Esophagus squamous epithelium (tissue), 4 donors: ENCODE results near the gene NNMT.

Experiments
- POLR2A ChIP-seq, 4 donors: fragments of 450-650 bp; IDR thresholded peaks; one replicate each; pipeline ENCODE4 v1.6.1; 2017; ENCODE audit warnings: antibody characterized with exemption in 4 of 4, mild to moderate bottlenecking in 4 of 4, moderate library complexity in 3 of 4
- TF ChIP-seq, protein P1 (sequence below), 6 experiments: fragments of 450-650 bp in 4 of 6; fragments of 200-600 bp in 2 of 6; sonication (generic) in 2 of 6; IDR thresholded peaks; one replicate each; pipeline ENCODE4 v1.5.1; 2016 to 2019; ENCODE audit warnings: antibody characterized with exemption in 6 of 6, mild to moderate bottlenecking in 4 of 6, moderate library complexity in 4 of 6

DNA sequence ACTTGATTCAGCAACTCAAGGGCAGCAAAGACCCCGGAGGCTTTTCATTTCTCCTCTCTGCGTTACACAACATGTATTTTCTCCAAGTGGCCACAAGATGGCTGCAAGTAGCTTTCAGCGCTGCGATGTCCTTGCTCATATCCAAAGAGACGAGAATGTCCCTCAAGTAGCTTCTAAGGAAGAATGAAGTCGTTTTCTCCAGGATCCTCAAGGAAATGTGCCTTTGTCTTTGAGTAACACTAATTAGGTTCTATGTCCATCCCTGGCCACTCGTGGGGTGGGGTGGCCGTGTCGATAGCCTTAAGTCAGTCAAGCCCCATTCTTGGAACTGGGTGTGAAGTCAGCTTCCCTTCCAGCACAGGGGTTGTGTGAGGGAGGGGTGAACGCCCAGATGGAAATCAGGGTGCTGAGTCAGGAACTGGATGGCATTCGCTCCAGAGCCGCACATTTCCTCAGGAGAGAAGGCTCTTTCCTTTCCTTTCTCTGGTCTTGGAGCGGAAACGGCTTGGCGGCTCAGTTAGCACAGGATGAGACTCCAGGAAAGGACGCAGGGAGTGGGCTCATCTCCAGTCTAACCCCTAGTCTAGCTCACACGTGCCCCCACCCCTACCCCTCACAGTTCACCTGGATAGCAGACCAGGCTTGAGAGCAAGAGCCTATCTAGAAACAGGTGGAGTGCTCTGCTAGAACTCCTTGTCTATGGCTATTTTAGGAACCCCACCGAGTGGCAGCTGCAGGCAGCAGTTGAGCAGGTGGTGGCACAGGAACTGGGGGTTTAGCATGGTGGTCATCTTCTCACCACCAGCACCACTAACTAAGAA lies 44.3 kb downstream of the NNMT start:
- TF ChIP-seq, protein P1, sequence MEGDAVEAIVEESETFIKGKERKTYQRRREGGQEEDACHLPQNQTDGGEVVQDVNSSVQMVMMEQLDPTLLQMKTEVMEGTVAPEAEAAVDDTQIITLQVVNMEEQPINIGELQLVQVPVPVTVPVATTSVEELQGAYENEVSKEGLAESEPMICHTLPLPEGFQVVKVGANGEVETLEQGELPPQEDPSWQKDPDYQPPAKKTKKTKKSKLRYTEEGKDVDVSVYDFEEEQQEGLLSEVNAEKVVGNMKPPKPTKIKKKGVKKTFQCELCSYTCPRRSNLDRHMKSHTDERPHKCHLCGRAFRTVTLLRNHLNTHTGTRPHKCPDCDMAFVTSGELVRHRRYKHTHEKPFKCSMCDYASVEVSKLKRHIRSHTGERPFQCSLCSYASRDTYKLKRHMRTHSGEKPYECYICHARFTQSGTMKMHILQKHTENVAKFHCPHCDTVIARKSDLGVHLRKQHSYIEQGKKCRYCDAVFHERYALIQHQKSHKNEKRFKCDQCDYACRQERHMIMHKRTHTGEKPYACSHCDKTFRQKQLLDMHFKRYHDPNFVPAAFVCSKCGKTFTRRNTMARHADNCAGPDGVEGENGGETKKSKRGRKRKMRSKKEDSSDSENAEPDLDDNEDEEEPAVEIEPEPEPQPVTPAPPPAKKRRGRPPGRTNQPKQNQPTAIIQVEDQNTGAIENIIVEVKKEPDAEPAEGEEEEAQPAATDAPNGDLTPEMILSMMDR (IDR thresholded peaks at IDR 0.05), result peak; percentile 43 to 80 (median 74)
- no peak for TF ChIP-seq POLR2A (IDR thresholded peaks at IDR 0.05)
